NCI-H345 (cell line): Measurements from ENCODE around the gene RAB5B.
"Not testable (repeated sequence)": the region's sequence is repeated elsewhere in the genome, so short reads cannot be mapped to it uniquely, and the experiment has no call there.

Source experiments
- DNase-seq: peaks from one replicate; lab custom pipeline; 2025; lab: John Stamatoyannopoulos, UW

The RAB5B gene

DNA sequence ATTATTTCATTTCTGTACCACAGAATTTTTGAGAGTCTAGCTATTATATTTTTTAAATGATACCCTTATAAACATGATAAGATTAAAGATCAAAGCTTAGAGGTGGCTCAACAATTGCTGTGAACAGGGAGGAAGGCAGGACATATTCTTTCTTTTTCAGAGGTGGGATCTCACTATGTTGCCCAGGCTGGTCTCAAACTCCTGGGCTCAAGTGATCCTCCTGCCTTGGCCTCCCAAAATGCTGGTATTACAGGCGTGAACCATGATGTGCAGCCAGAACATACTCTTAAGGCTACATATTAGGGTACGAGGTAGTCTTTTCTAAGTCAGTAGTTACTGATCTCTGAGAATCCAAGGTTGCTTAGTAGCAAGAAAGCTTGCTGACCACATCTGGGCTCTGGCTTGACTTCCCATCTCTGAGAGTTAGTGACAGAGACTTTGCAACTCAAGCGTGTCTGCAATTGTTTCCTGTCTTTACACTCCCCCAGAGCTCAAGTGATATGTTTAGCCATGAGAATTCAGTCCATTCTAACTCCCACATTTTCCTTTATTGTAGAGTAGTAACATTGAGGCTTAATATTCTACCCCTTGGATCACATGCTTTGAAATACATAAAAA is 8.6 kb downstream of the RAB5B start:
- no peak for DNase-seq

DNA sequence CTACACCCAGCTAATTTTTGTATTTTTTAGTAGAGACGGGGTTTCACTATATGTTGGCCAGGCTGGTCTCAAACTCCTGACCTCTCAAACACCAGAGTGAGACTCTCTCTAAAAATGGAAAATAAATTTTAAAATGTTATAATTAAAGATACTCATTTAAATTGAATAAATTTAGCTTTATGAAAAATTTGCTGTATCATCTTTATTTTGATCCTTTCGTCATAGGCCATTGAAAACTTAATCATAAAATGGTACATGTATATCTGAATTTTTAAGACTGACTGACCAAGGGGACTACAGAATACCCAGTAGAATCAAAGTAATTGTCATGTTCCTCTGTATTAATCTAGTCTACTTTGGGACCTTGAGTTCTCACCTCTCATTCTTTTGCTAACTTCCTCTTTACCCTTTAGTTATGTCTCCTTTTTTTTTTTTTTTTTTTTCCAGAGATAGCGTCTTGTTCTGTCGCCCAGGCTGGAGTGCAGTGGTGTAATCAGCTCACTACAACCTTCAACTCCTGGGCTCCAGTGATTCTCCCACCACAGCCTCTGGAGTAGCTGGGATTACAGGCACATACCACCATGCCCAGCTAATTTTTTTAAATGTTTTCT is 9.5 kb downstream of the RAB5B start:
- no peak for DNase-seq

DNA sequence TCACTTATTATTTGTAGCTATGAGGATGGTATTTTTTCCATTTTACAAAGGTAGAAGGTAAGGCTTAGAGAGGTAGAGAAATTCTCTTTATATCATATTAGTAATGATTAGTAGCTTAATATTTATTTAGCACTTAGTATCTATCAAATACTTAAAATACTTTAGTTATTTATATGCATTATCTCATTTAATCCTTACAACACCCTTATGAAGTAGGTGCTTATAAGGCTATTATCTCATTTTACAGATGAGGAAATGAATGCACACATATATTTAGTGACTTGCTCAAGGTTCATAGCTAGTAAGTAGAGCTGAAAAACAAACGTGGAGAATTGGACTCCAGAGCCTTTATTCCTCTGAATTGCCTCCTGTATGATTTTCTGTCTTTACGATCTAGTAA is 11.0 kb downstream of the RAB5B start:
- no peak for DNase-seq

DNA sequence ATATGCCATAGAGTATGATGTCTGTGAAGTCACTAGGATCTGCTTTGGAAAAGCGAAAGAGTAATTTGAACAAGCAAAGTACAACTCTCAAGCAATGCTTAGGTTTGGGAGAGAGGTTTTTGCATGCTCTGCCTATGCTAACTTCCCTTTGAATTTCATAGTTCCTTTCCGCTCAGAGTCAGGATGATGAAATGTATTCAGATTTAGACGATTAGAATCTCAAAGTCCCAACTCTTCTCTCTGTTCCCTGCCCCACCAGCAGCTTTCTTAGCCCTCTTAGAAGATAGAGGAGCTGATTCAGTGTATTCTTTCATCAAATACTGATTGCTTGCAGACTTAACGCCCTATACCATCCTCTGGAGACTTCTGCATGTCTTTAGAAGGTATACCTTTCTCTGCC is 11.5 kb downstream of the RAB5B start:
- no peak for DNase-seq

DNA sequence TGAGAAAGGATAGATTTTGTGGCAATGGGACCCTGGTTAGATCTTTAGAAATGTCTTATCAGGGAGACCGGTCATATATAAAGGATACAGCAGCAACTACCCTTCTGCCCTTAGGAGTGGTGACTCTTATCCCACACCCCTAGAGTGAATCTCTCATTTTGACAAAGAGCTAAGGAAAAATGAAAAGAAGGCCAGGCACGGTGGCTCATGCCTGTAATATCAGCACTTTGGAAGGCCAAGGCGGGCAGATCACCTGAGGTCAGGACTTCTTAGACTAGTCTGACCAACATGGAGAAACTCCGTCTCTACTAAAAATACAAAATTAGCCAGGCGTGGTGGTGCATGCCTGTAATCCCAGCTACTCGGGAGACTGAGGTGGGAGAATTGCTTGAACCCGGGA is 12.1 kb downstream of the RAB5B start:
- not testable (repeated sequence) for DNase-seq

GRCh38 chr12:55991110-55991509 is 17.2 kb downstream of the RAB5B start:
- DNase-seq, result no peak

DNA sequence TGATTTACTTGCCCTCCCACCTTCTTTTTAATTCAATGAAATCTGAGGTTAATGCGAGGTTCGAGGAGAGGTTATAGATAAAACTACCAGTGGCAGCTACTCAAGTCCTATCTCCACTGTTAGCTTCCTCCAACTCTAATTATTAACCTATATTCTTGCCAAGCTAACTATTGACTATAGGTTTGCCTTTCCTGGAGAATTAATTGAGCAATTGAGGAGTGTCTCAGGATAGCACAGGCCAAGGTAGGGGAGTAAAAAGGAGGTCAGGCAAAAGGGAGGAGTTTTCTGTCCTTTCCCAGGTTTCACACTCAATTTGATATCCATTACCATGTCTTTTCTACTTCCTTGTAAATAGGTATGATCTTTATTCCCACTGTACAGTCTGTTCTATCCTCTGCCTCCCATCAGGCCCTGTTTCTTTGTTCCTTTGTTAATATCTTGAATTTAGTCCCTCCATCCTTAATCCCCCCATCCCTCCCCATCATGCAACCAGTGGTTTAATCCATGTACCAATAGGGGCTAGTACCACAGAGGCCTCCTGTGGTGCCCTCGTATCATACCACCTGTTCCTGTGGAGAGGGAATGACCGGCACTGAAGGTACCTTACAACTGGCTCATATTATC is 19.5 kb downstream of the RAB5B start:
- DNase-seq, result no peak

GRCh38 chr12:55995366-55995765 is 21.5 kb downstream of the RAB5B start:
- DNase-seq, result no peak

GRCh38 chr12:55996201-55996714 is 22.4 kb downstream of the RAB5B start:
- peak; percentile 64 for DNase-seq

- peak; percentile 89 for DNase-seq
Observed at GRCh38 chr12:55996715-55997534, 23.0 kb downstream of the RAB5B start, which contains the start of gene SUOX. Gene SUOX, plus strand, starts transcription at chr12:55997276. Its CDS starts 4,946 bp downstream, at chr12:56002222.

GRCh38 chr12:55997535-55997859 is 23.6 kb downstream of the RAB5B start:
- DNase-seq, result no peak

DNA sequence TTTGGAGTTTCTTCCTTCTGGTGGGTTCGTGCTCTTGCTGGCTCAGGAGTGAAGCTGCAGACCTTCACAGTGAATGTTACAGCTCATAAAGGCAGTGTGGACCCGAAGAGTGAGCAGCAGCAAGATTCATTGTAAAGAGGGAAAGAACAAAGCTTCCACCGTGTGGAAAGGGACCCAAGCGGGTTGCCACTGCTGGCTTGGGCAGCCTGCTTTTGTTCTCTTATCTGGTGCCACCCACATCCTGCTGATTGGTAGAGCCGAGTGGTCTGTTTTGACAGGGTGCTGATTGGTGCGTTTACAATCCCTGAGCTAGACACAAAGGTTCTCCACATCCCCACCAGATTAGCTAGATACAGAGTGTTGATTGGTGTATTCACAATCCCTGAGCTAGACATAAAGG is 25.6 kb downstream of the RAB5B start:
- not testable (repeated sequence) for DNase-seq

DNA sequence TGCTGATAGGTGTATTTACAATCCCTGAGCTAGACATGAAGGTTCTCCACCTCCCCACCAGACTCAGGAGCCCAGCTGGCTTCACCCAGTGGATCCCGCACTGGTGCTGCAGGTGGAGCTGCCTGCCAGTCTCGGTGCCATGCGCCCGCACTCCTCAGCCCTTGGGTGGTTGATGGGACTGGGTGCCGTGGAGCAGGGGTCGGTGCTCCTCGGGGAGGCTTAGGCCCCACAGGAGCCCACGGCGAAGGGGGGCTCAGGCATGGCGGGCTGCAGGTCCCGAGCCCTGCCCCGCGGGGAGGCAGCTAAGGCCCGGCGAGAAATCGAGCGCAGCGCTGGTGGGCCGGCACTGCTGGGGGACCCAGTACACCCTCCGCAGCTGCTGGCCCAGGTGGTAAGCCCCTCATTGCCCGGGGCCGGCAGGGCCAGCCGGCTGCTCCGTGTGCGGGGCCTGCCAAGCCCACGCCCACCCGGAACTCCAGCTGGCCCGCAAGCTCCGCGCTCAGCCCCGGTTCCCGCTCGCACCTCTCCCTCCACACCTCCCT is 26.2 kb downstream of the RAB5B start:
- not testable (repeated sequence) for DNase-seq

DNA sequence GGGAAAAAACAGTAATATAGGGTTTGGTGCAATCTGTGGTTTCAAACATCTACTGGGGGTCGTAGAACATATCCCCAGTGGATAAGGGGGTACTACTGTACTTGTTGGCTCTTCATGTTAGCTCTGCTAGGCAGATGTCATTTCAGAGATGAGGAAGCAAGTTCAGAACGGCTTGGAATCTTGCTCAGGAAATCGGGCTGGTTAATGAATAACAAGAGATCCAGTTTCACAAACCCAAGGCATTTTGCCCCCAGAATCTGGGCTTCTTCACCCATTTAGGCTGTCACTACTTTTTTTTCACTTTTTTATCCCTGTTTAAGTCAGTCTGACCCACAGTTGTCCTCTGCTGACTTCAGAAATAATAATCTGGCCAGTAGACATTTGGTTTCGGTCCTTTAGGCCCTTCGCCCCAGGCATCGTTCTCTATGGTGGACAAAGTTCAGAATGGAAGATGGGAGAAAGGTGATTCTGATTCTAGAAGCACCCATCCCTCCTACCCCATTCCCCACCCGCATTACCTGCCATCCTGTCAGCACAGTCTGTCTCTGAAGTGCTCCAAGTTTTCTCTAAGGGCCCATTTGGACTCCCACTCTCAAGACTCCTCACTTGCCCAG is 27.7 kb downstream of the RAB5B start:
- DNase-seq, result no peak

DNA sequence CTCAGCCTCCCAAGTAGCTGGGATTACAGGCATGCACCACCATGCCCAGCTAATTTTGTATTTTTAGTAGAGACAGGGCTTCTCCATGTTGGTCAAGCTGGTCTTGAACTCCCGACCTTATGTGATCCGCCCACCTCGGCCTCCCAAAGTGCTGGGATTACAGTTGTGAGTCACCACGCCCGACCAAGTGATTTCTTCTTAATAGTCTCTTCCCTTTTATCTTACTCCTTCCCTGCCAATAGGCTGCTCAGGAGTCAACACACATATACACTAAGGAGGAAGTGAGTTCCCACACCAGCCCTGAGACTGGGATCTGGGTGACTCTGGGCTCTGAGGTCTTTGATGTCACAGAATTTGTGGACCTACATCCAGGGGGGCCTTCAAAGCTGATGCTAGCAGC is 29.5 kb downstream of the RAB5B start:
- not testable (repeated sequence) for DNase-seq

DNA sequence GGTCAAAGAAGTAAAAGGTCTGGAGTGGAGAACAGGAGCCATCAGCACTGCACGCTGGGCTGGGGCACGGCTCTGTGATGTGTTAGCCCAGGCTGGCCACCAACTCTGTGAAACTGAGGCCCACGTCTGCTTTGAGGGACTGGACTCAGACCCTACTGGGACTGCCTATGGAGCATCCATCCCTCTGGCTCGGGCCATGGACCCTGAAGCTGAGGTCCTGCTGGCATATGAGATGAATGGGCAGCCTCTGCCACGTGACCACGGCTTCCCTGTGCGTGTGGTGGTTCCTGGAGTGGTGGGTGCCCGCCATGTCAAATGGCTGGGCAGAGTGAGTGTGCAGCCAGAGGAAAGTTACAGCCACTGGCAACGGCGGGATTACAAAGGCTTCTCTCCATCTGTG is 30.3 kb downstream of the RAB5B start:
- DNase-seq, result no peak

GRCh38 chr12:56007564-56008559 is 34.0 kb downstream of the RAB5B start:
- peak; percentile 72 for DNase-seq

DNA sequence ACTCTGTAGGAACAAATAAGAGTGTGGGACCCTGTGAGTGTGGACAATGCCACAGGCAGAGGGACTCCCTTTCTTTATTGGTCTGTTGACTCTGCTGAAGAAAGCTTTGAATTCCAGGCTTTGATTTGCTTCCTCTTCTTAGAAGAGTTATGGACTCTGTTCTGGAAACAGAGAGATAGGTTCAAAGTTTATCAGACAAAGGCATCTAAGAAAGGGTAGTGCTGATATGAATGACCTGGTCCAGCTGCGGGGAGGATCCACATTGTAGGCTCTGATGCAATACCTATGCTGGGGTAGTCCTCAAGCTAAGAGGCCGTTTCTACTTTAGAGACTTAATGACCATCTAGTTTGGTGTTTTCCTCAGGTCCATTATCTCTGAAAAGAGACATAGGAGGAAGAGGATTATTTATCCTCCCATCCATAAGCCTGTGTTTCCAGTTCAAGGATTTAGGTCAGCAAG is 36.3 kb downstream of the RAB5B start:
- DNase-seq, result no peak

GRCh38 chr12:56011509-56012090 is 37.7 kb downstream of the RAB5B start:
- no peak for DNase-seq

GRCh38 chr12:56013482-56013881 is 39.6 kb downstream of the RAB5B start:
- no peak for DNase-seq
